ENCODE measurements around the gene RARB. TPM values are rescaled to one million over a fixed set of nuclear protein-coding genes. Genes with fewer than 3 reads are reported as not detected.

The RARB gene
- total RNA-seq, 1 donor from 2014 or later = not detected

- Mint-ChIP-seq H3K9me3 (peaks cover 6% of the 10 kb centered on the region), H3K4me1 (no peaks in the 10 kb centered on the region), H3K27ac (no peak overlapping the region), H3K27me3 (no peaks in the 10 kb centered on the region), H3K36me3 (ENCODE audit: low read depth) (no peaks in the 10 kb centered on the region), H3K4me3 (no peak overlapping the region)
- TF ChIP-seq CTCF (IDR thresholded peaks at IDR 0.05) = no peak
- DNase-seq (no peak), ATAC-seq (ENCODE audit: low read depth) (no peak)
- intact Hi-C loops (cut with micrococcal nuclease) = loop anchor here (2.0 kb wide), 1 partner anchor 1180 kb away; no protein-coding TSS in a partner anchor
- ChIA-PET CTCF (interaction anchor here (1.1 kb wide), 1 partner anchor 15 kb away, joined by 3 read pairs; no protein-coding TSS in a partner anchor), POLR2A (no interaction called here)
Observed at GRCh38 chr3:25532431-25533162, 104.5 kb downstream of the RARB start.

DNA sequence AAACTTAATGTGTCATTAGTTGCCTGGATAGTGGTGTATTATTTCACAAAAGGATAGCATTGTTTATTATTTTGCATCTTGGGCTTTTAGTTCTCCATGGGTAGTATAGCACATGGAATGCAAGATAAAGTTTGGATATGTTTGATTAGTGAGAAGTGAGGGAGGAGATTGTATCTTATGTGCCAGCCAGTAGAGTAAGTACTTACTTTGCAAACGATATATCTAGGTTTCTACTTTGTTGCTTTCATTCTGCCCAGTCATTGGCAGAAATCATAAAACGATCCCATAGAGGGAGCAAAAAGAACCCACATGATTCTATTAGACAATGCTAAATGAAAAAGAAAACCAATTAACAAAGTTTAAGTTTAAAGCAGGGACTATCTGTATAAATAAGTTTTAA, 105.3 kb downstream of the RARB start:
- H3K4me3 Mint-ChIP-seq = no peak overlapping the region
- H3K27me3 Mint-ChIP-seq = no peaks in the 10 kb centered on the region
- H3K27ac Mint-ChIP-seq = no peak overlapping the region
- ChIA-PET POLR2A (no interaction called here), CTCF (interaction anchor here (1.1 kb wide), 1 partner anchor 14 kb away, joined by 3 read pairs; no protein-coding TSS in a partner anchor)
- ATAC-seq (ENCODE audit: low read depth) (no peak), DNase-seq (no peak)
- no peaks in the 10 kb centered on the region for H3K36me3 Mint-ChIP-seq (ENCODE audit: low read depth)
- intact Hi-C loops (cut with micrococcal nuclease) = loop anchor here (2.0 kb wide), 1 partner anchor 1179 kb away; no protein-coding TSS in a partner anchor
- no peak for TF ChIP-seq CTCF (IDR thresholded peaks at IDR 0.05)
- H3K4me1 Mint-ChIP-seq = no peaks in the 10 kb centered on the region
- peaks cover 6% of the 10 kb centered on the region for H3K9me3 Mint-ChIP-seq

DNA sequence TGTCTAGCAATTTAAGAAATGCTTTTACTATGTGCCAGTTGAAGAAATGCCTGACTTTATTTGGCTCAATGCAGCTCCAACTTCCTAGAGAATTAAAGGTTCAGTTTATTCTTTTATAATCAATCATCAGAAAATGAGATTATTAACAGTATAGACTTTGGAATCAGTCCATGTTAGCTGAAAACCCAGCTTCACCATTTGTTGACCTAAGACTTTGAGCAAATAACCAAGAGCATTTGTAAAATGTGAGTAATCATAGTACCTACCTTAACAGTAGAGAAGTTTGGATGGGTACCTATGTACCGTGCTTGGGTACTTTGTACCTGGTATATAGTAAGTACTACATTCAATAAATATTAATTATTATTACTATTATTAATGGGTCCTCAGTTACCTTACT, 105.9 kb downstream of the RARB start:
- Mint-ChIP-seq H3K27me3 (no peaks in the 10 kb centered on the region), H3K9me3 (peaks cover 6% of the 10 kb centered on the region)

DNA sequence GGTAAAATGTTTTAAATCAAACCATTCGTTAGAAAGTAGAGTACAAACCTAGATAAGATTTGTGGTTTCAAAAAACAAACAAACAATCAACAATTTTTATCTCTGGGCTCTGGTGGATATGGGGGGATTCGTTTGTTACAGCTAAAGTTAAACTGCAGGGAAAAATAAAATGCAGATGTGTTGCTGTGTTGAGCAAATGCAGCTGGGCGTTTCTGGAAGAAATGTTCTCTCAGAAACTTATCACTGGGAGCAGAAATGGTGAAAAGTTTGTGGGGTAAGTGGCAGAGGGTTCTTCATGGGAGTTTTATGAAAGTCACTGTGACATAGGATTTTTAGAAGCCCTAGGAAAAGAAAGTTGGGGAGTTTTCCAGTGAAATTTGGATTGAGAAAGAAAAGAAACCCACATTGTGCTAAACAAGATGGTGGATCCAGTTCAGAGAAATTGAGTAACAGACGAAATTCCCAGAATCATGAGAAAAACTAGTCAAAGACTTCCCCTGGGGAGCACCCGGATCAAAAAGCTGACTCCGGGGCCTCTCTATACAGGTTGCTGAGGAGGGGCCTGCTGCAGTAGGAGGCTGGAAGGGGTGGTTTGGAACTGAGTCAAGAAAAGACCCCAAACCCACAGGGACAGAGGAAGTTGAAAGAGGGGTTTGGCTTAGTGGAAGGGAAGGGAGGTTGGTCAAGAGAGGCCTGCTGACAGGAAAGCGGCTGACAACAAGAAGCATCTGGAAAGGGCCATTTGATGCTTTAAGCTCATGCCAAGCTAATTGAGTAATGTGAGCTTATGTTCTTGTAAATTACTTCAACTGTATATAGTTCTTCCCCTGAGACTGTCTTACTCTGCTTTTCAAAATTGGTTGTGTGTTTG, 108.7 kb downstream of the RARB start:
- ChIA-PET CTCF (no interaction called here), POLR2A (no interaction called here)
- no peak for TF ChIP-seq CTCF (IDR thresholded peaks at IDR 0.05)
- ATAC-seq (ENCODE audit: low read depth) (no peak), DNase-seq (no peak)
- Mint-ChIP-seq H3K36me3 (ENCODE audit: low read depth) (no peaks in the 10 kb centered on the region), H3K9me3 (peaks cover 6% of the 10 kb centered on the region), H3K27me3 (peaks cover 1% of the 10 kb centered on the region), H3K4me1 (no peaks in the 10 kb centered on the region), H3K4me3 (no peak overlapping the region), H3K27ac (no peak overlapping the region)
- intact Hi-C loops (cut with micrococcal nuclease) = no loop called here

More for the DNA sequence above, 105.9 kb downstream of the RARB start:
- ChIA-PET CTCF (no interaction called here), POLR2A (no interaction called here)
- no peak overlapping the region for H3K4me3 Mint-ChIP-seq
- intact Hi-C loops (cut with micrococcal nuclease) = no loop called here
- DNase-seq (no peak), ATAC-seq (ENCODE audit: low read depth) (no peak)
- no peak overlapping the region for H3K27ac Mint-ChIP-seq
- H3K36me3 Mint-ChIP-seq (ENCODE audit: low read depth) = no peaks in the 10 kb centered on the region
- no peaks in the 10 kb centered on the region for H3K4me1 Mint-ChIP-seq
- no peak for TF ChIP-seq CTCF (IDR thresholded peaks at IDR 0.05)

- ATAC-seq (ENCODE audit: low read depth) = no peak
- no peak for TF ChIP-seq CTCF (IDR thresholded peaks at IDR 0.05)
- no peak for DNase-seq
- CTCF ChIA-PET = no interaction called here
- Mint-ChIP-seq H3K9me3 (peaks cover 2% of the 10 kb centered on the region), H3K36me3 (ENCODE audit: low read depth) (no peaks in the 10 kb centered on the region), H3K4me3 (no peak overlapping the region), H3K27ac (no peak overlapping the region), H3K4me1 (no peaks in the 10 kb centered on the region), H3K27me3 (peaks cover 1% of the 10 kb centered on the region)
- intact Hi-C loops (cut with micrococcal nuclease) = no loop called here
- POLR2A ChIA-PET = no interaction called here
Observed at GRCh38 chr3:25537516-25537915, 109.5 kb downstream of the RARB start.
